Common myeloid progenitor, CD34-positive (primary cell): ENCODE results near the gene DNAAF3.
"Not testable (repeated sequence)": the region's sequence is repeated elsewhere in the genome, so short reads cannot be mapped to it uniquely, and the experiment has no call there.

Source experiments
- CTCF ChIA-PET: fragments of 350-600 bp; sonication (Branson Sonifier 250); formaldehyde crosslinking; loops from one replicate; lab custom pipeline; 2021; ENCODE audit warnings: antibody characterized with exemption; lab: Charles Lee
- POLR2A ChIA-PET: fragments of 350-600 bp; sonication (Branson Sonifier 250); formaldehyde crosslinking; loops from one replicate; lab custom pipeline; 2021; ENCODE audit warnings: antibody characterized with exemption; lab: Charles Lee
- DNase-seq, 3 donors: peaks; one replicate each; pipeline versions ENCODE4 v3.0.0 to v3.0.0-alpha.2; 2013
- H3K27ac ChIP-seq, 2 experiments: 1 replicate in 1 of 2; 2 replicates in 1 of 2; pipeline ENCODE4 v1.7.0; 2013; ENCODE audit warnings: inconsistent platforms in 2 of 2, low read length in 2 of 2, mild to moderate bottlenecking in 2 of 2, low read depth in 1 of 2, moderate library complexity in 1 of 2; ENCODE audit not compliant: severe bottlenecking in 2 of 2, insufficient read depth in 1 of 2, poor library complexity in 1 of 2
- H3K27me3 ChIP-seq, 5 experiments: replicated peaks in 2 of 5; 1 replicate in 3 of 5; 2 replicates in 2 of 5; pipeline versions ENCODE4 v1.6.1 to v1.7.0; 2013; ENCODE audit warnings: low read length in 4 of 5, mild to moderate bottlenecking in 2 of 5, moderate library complexity in 2 of 5, inconsistent platforms in 1 of 5; ENCODE audit not compliant: insufficient read depth in 5 of 5, control insufficient read depth in 4 of 5
- H3K36me3 ChIP-seq, 4 experiments: 1 replicate in 2 of 4; 2 replicates in 2 of 4; pipeline versions ENCODE4 v1.6.1 to v1.7.0; 2013; ENCODE audit warnings: low read length in 3 of 4, control low read depth in 1 of 4, mild to moderate bottlenecking in 1 of 4; ENCODE audit not compliant: control insufficient read depth in 4 of 4, insufficient read depth in 4 of 4
- H3K4me1 ChIP-seq, 4 experiments: 1 replicate in 3 of 4; 2 replicates in 1 of 4; pipeline versions ENCODE4 v1.6.1 to v1.7.1; 2013; ENCODE audit warnings: low read length in 3 of 4, mild to moderate bottlenecking in 3 of 4, control low read depth in 1 of 4, inconsistent platforms in 1 of 4, moderate library complexity in 1 of 4; ENCODE audit not compliant: control insufficient read depth in 4 of 4, insufficient read depth in 4 of 4; ENCODE audit errors: control extremely low read depth in 1 of 4
- H3K4me3 ChIP-seq, 7 experiments: 1 replicate in 4 of 7; 2 replicates in 3 of 7; pipeline versions ENCODE4 v1.5.1 to v1.7.0; 2013; ENCODE audit warnings: mild to moderate bottlenecking in 7 of 7, low read length in 6 of 7, moderate library complexity in 6 of 7, inconsistent platforms in 2 of 7, low read depth in 2 of 7, control low read depth in 1 of 7; ENCODE audit not compliant: insufficient read depth in 4 of 7, control insufficient read depth in 1 of 7; ENCODE audit errors: extremely low read depth in 1 of 7
- H3K9me3 ChIP-seq, 5 experiments: 1 replicate in 4 of 5; 2 replicates in 1 of 5; pipeline versions ENCODE4 v1.6.1 to v1.7.1; 2013; ENCODE audit warnings: low read length in 4 of 5, mild to moderate bottlenecking in 2 of 5, inconsistent platforms in 1 of 5, low read depth in 1 of 5, moderate library complexity in 1 of 5; ENCODE audit not compliant: control insufficient read depth in 4 of 5, insufficient read depth in 2 of 5; ENCODE audit errors: control extremely low read depth in 1 of 5
- WGBS: methylation state at CpG from one replicate; pipeline ENCODE4 v1.1.5; 2013; ENCODE audit not compliant: insufficient coverage; 5-methylcytosine and 5-hydroxymethylcytosine counted together

Gene DNAAF3

GRCh38 chr19:55175117-55175867 lies 8.9 kb upstream of the DNAAF3 start:
- DNase-seq = no peak
- ChIA-PET CTCF (interaction anchor here (0.8 to 7.6 kb wide), 6 partner anchors 10 to 278 kb away, joined by 3 to 31 read pairs (median 4); partner anchors contain the start of gene DNAAF3), POLR2A (interaction anchor here (0.5 kb wide), 1 partner anchor 10 kb away, joined by 4 read pairs; no protein-coding TSS in a partner anchor)
- H3K27ac ChIP-seq = peak overlapping the region in 1 of 2 experiments; percentile 34
- 63% methylated on average over 33 of the region's 43 CpGs for WGBS
- H3K4me1 ChIP-seq = peaks cover 0 to 41% (median 27%) of the 10 kb centered on the region in 4 experiments
- no peak overlapping the region for H3K4me3 ChIP-seq
- no peaks in the 10 kb centered on the region for H3K36me3 ChIP-seq
- H3K27me3 ChIP-seq = peaks cover 7 to 80% (median 34%) of the 10 kb centered on the region in 5 experiments
- peaks cover 0 to 11% (median 0%) of the 10 kb centered on the region in 5 experiments for H3K9me3 ChIP-seq

- POLR2A ChIA-PET = interaction anchor here (0.5 kb wide), 1 partner anchor 10 kb away, joined by 4 read pairs; no protein-coding TSS in a partner anchor
Measured at GRCh38 chr19:55174425-55175116, 8.2 kb upstream of the DNAAF3 start.

GRCh38 chr19:55173714-55174409 lies 7.4 kb upstream of the DNAAF3 start:
- WGBS = 1% methylated on average over 17 of the region's 37 CpGs
- no peaks in the 10 kb centered on the region for H3K36me3 ChIP-seq
- peaks cover 0 to 28% (median 17%) of the 10 kb centered on the region in 4 experiments for H3K4me1 ChIP-seq
- H3K27ac ChIP-seq = no peak overlapping the region
- H3K4me3 ChIP-seq = peak overlapping the region; percentile 0 to 73 (median 47)
- DNase-seq = peak in 1 of 3 donors; percentile 57
- peaks cover 0 to 11% (median 0%) of the 10 kb centered on the region in 5 experiments for H3K9me3 ChIP-seq
- ChIA-PET CTCF (interaction anchor here (2.5 to 7.6 kb wide), 2 partner anchors 8 to 14 kb away, joined by 9 to 31 read pairs; partner anchors contain the start of gene DNAAF3), POLR2A (no interaction called here)
- H3K27me3 ChIP-seq = peaks cover 7 to 83% (median 34%) of the 10 kb centered on the region in 5 experiments

More at GRCh38 chr19:55174425-55175116, 8.2 kb upstream of the DNAAF3 start:
- DNase-seq = no peak
- no peaks in the 10 kb centered on the region for H3K36me3 ChIP-seq
- H3K27ac ChIP-seq = no peak overlapping the region
- peak overlapping the region in 3 of 7 experiments; percentile 61 to 73 (median 67) for H3K4me3 ChIP-seq
- peaks cover 0 to 11% (median 0%) of the 10 kb centered on the region in 5 experiments for H3K9me3 ChIP-seq
- CTCF ChIA-PET = interaction anchor here (2.5 to 7.6 kb wide), 2 partner anchors 9 to 15 kb away, joined by 9 to 31 read pairs; partner anchors contain the start of gene DNAAF3
- WGBS = 54% methylated on average over 15 of the region's 21 CpGs
- H3K4me1 ChIP-seq = peaks cover 0 to 35% (median 24%) of the 10 kb centered on the region in 4 experiments
- H3K27me3 ChIP-seq = peaks cover 7 to 78% (median 34%) of the 10 kb centered on the region in 5 experiments

GRCh38 chr19:55173186-55173713 lies 6.8 kb upstream of the DNAAF3 start:
- CTCF ChIA-PET = interaction anchor here (2.5 kb wide), 1 partner anchor 14 kb away, joined by 9 read pairs; no protein-coding TSS in a partner anchor

DNA sequence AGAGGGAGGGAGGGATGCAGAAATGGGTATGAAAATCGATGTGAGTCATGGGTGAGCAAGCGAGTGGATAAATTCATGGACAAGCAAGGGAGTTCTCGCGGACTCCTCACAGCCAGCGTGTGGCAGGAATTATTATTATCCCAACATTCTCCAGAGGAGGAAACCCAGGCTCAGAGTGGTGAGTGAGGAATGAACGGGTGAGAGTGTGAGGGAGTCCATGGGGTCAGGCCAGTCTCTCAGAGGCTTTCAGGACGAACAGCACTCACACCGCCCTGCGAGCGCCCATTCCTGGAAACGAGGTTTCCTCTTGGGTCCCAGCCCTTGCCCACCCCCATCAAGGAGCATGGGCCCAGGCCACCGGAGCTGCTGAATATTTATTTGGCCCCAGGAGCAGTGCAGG lies 6.3 kb upstream of the DNAAF3 start:
- CTCF ChIA-PET = interaction anchor here (2.5 kb wide), 1 partner anchor 13 kb away, joined by 9 read pairs; no protein-coding TSS in a partner anchor

More at GRCh38 chr19:55173186-55173713, 6.8 kb upstream of the DNAAF3 start:
- Histone ChIP-seq H3K36me3 (no peaks in the 10 kb centered on the region), H3K9me3 (peaks cover 0 to 11% (median 0%) of the 10 kb centered on the region in 5 experiments), H3K27ac (no peak overlapping the region), H3K27me3 (peaks cover 7 to 84% (median 34%) of the 10 kb centered on the region in 5 experiments), H3K4me3 (peak overlapping the region; percentile 0 to 73 (median 47)), H3K4me1 (peaks cover 0 to 22% (median 13%) of the 10 kb centered on the region in 4 experiments)
- WGBS = 2% methylated on average over 18 of the region's 32 CpGs
- POLR2A ChIA-PET = no interaction called here
- DNase-seq = no peak

GRCh38 chr19:55172318-55172717 lies 5.9 kb upstream of the DNAAF3 start:
- CTCF ChIA-PET, H3K27ac ChIP-seq, DNase-seq, POLR2A ChIA-PET, H3K4me3 ChIP-seq, H3K36me3 ChIP-seq: not testable (repeated sequence)
- H3K9me3 ChIP-seq = peaks cover 0 to 11% (median 0%) of the 10 kb centered on the region in 5 experiments
- whole genome bisulfite sequencing = 78% methylated on average over 4 of the region's 9 CpGs
- peaks cover 0 to 19% (median 12%) of the 10 kb centered on the region in 4 experiments for H3K4me1 ChIP-seq
- peaks cover 7 to 79% (median 36%) of the 10 kb centered on the region in 5 experiments for H3K27me3 ChIP-seq

More for the DNA sequence above, 6.3 kb upstream of the DNAAF3 start:
- Histone ChIP-seq H3K4me3 (no peak overlapping the region), H3K27ac (no peak overlapping the region), H3K9me3 (peaks cover 0 to 11% (median 0%) of the 10 kb centered on the region in 5 experiments), H3K36me3 (no peaks in the 10 kb centered on the region), H3K4me1 (peaks cover 0 to 17% (median 12%) of the 10 kb centered on the region in 4 experiments), H3K27me3 (peaks cover 7 to 80% (median 35%) of the 10 kb centered on the region in 5 experiments)
- POLR2A ChIA-PET = no interaction called here
- DNase-seq = no peak
- WGBS = 31% methylated on average over 5 of the region's 12 CpGs
